ENCODE measurements around the gene CKLF.

CKLF gene

DNA sequence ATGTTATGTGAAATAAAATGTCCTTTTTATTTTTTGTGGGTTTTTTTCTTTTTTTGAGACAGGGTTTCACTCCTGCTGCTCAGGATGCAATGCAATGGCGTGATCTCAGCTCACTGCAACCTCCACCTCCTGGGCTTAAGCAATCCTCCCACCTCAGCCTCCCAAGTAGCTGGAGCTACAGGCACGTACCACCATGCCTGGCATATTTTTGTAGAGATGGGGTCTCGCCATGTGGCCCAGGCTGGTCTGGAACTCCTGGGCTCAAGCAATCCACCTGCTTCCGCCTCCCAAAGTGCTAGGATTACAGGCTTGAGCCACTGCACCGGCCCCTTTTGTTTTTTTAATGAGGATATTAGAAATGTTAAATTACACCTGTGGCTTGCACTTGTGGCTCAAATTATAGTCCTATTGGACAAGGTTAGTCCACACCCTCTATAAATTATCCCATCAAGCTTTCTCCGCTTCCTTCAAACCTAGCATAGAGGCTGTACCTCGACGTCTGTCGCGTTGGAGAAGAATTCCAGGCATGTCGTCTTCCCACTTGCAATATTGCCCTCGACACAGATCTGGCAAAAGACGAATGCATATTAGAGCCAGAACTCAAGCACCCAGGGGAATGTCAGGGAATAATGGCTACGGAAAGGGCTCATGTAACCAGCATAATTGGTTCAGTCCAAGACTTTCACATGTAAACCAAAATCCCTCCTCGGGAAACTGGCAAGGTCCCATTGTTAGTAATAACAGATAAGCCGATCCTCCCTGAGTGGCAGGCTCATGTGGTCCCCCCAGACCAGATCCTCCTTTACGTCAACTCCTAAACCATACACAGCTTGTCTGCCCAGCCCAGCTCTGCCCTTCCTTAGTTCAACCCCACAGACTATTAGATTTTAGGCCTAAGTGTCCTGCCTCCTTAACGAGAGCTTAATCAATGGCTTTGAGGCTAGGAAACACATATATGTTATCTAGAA lies 10.7 kb upstream of the CKLF start:
- in situ Hi-C loops (cut with HindIII; ENCODE audit: low sequenced_read_pairs), result no loop called here

DNA sequence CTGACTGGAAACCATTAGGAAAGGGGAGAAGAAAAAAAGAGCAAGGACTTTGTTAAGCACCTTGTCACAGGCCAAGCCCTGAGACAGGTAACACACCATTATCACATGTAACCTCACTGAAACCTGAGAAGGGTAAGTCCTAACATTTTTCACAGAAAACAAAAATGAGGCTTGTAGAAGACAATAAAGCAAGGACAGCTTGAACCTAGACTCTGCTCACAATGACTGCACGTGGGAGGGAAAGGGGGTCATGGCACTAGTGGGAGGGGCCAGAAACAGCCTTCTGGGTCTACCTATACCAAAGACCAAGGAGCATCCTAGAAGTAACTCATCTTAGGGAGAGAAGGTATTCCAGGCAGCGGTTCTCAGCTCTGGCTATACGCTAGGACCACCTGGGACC lies 10.0 kb upstream of the CKLF start:
- in situ Hi-C loops (cut with HindIII; ENCODE audit: low sequenced_read_pairs), result no loop called here

DNA sequence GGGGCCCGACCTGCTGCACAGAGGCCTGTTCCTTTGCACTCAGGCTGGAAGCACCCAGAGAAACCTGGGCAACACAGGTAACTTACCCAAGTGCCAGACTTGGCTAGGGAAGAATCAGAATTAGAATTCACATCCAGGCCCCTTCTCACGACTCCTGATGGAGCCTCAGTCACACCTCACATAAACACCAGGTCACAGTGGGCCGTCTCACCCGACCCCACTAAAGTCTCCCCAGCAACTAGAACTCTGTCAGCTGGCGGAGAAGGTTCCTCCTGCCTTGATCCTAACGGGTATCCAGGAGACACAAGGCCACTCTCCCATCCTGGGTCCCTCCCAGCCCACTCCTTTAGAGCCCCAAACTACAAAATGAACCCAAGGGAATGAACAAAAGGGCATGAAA lies 8.8 kb upstream of the CKLF start:
- in situ Hi-C loops (cut with HindIII; ENCODE audit: low sequenced_read_pairs), result no loop called here

DNA sequence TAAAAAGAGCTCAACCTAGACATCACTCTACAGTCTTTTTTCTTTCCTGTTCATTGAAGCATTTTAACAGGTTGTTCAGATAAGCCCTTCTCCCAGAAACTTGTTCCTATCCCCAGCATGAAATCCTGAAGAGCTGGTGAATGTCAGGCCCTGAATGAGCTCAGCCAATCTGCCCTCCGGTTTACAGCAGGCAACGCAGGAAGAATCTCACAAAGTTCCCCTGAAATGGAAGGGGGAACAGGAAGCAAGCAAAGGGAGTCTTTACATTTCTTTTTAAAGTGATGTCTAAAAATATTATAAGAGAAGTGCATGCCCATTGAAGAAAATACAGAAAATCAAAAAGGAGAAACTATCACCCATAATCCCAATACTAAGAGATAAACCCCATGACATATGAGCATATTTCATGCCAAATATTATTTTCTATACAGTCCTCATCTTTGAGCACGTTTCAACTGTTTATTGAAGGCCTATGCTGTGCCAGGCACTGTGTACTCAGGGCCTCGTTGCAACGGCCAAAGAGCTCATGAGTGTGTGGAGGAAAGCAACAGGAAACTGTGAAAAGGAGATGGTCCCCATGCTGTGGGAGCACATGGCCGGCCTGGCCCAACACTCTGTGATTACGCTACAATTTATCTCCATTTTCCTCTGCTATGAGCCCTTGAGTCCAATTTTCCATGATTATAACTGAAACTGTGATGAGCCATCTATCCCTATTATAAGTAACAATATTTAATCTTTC lies 8.2 kb upstream of the CKLF start:
- in situ Hi-C loops (cut with HindIII; ENCODE audit: low sequenced_read_pairs), result no loop called here

DNA sequence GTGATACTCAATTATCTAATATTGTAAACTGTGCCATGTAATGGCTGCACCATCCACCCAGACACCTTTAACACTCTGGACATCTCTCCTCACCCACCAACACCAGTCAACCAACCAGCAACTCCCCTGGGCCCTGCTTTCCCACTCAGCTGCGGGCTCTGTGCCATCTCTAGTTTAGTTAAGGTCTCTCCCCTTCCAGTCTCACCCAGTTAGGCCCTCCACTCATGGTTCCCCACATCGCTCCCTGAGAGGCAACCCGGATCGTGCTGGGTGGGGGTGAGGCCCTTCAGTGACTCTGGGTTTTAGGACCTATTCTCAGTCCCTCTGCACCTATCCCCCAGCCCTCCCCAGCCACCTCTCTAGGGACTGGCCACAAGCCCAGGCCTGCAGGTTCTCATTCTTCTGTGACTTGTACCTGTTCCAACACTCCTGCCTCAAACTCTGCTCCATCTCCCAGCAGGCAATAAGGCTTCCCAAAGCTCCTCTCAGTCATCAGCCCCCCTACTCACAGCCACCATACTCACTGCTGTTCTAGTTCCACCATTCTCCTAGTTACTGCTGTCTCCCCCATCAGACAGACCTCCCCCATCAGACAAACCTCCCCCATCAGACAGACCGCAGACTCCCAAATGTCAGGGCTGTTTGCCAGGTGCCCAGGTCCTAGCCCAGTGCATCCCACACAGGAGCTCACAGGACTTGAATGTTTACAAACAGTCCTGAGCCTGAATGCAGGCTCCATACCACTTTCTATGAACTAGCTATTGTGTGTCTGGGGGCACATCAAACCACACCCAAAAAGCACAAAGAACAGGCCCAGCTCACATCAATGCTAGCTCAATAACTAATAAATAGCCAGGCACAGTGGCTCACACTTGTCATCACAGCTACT lies 5.0 kb upstream of the CKLF start:
- in situ Hi-C loops (cut with HindIII; ENCODE audit: low sequenced_read_pairs), result no loop called here

DNA sequence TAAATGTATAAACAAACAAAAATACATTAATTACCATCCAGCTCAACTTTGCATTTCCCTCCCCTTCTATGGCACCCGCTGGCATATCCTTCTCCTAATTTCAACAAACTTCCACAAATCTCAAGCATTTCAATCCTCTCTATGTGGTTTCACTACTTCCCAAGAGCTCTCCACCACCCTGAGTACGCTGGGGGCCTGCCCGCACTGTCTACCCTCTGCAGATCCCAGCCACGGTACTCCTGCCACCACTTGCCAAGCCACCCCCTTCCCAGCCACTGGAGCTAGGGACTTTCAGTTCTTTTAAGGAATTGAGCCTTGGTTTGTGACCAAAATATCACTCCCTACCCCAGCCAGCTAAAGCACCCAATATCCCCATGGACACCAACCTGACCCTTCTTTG lies 4.3 kb upstream of the CKLF start:
- in situ Hi-C loops (cut with HindIII; ENCODE audit: low sequenced_read_pairs), result no loop called here

DNA sequence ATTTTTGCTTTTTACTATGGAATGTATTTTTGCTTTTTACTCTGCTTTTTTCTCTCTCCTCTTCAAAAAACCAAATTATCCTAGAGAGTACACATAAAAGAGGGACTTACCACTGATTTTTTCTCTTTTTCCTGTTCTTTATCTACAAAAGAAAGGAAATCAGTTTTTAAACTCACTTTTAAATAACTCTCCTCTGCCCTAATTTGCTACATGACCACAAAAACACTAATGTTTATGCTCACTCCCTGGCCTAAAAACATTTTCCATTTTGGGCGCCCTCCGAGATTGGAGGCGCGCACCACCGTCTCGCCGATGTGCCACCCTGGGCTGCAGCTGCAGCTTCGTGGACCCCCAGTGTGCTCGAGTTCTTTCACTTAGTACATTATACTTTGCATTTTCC lies 3.5 kb upstream of the CKLF start:
- in situ Hi-C loops (cut with HindIII; ENCODE audit: low sequenced_read_pairs), result no loop called here

DNA sequence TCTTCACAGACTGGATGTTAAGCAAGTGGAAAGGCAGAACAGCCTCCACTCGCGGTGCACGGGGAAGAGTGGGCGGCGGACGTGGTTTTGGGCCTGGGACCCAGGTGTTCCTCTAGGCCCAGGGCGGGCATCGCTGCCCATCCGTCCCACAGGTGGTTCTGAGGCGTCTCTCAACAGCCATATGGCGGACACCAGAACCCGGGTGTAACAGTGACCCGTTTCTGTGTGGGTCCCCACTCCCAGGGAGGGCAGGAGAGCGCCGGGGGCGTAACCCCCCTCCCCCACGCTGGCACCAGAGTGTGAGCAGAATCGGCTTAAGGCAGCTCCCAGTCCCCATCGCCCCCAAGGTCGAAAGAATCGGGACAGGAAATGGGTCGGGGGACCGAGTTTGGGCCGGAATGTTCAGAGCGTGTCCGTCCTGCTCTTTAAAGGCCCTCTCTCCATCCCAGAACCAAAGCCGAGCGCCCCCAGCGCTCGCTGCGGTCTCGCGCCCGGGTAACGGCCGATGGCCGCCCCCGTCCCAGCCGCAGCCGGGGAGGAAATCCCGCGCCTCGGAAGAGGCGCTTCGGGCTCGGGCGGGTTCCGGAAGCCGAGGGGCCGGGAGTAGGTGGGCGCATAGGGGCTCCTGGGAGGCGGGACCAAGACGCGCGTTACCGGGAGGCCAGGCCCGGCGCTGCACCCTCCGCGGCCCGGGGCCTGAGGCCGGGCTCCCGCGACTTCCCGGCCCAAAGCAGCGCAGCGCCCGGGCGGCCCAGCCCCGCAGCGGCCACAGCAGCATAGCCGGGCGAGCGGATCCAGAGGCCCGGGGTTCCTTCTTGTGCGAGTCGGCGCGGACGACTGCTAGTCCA lies 2.9 kb upstream of the CKLF start, which contains the start of gene TK2:
TK2 (minus strand) TSS at position 839 of the 848 bp plus-strand sequence; CDS start at position 778, 61 bp downstream.
- in situ Hi-C loops (cut with HindIII; ENCODE audit: low sequenced_read_pairs), result no loop called here

DNA sequence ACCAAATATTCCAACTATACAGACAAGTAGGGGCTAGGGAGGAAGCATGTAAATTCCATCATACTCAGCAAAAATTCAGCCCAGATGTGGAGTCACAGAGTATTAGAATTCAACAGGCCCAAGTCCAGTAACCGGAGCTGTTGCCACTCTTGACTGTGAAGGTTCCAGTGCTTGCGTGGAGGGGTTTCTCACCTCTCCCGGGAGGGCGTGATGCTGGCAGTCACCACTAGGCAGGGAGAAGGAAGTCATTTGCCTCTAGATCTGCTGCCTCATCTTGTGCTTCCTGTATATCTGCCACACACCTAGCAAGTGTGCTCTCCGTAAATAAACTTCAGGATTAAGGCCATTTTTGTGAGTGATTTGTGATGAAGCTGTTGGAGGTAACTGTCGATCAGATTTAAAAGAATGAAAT lies 1.0 kb upstream of the CKLF start:
- in situ Hi-C loops (cut with HindIII; ENCODE audit: low sequenced_read_pairs), result no loop called here

DNA sequence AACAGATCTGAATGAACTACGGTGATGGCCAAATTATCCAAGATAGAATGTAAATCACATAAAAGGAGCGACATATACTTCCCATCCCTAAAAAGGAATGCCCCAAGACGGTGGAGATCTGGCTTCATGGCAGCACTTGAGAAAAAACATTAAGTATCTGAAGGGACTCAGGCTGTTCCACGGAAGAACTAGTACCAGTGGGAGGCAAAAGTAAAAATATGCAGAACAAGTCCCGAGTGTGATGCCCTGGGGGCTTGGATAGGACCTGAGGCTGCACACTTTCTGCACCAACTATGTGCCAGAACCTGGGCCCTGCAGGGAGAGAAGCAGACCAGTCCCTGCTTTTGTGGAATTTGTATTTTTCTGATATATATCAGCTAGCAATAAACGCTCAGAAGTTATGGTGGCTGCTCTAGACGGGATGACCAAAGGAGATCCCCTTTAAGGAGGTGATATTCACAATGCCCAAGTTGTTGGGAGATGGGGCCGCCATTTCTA lies 539 bp upstream of the CKLF start:
- in situ Hi-C loops (cut with HindIII; ENCODE audit: low sequenced_read_pairs), result no loop called here

DNA sequence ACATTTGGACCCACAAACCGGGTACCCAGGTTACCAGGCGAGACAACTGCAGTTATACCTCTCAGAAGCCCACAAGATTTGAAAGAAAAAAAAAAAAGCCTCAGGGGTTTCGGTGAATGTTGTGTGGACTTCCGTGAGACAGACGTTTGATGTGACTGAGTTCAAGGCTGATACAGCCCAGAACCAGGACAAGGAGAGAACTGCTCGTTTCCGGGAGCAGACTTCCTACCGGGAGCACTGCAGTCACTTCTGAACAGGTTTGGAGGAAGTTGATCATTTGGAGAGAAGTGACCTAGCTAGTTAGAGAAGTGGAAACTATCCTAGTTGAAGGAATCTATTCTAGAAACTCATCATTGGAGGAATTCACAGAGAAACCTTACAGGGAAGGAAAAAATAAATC lies 847 bp downstream of the CKLF start:
- in situ Hi-C loops (cut with HindIII; ENCODE audit: low sequenced_read_pairs), result no loop called here

DNA sequence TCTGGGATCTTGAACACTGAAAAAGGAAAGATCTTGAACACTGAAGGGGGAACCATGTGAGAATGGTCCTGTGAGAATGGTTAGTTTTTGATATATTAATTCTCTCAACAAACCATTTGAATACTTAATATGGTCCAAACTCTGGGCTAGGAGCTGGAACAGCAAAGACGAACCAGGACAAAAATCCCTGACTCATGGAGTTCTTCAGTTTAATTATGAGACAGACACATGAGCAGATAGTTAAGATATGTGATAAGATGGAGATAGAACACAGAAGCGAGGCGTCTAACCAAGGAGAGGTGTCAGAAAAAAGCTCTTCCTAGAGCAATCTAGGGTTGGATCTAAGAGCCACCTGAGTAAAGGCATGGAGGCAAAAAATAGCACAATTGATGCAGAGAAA lies 1.6 kb downstream of the CKLF start:
- in situ Hi-C loops (cut with HindIII; ENCODE audit: low sequenced_read_pairs), result no loop called here

DNA sequence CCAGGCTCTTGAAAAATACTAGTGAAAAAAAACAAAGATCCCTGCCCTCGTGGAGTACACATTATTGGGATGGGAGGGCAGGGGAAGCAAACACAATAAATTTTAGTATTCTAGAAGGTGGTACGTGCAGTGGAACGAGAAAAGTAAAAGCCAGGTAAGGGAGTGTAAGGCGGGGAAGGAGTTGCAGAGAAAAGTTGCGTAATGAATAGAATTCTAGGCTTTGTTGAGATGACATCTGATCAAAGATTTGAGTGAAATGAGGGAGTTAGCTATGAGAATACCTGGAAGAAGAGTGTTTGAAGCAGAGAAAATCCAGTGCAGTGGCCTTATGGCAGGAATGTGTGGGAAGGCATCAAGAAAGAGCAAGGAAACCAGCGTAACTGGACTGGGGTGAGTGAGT lies 2.1 kb downstream of the CKLF start:
- in situ Hi-C loops (cut with HindIII; ENCODE audit: low sequenced_read_pairs), result no loop called here

DNA sequence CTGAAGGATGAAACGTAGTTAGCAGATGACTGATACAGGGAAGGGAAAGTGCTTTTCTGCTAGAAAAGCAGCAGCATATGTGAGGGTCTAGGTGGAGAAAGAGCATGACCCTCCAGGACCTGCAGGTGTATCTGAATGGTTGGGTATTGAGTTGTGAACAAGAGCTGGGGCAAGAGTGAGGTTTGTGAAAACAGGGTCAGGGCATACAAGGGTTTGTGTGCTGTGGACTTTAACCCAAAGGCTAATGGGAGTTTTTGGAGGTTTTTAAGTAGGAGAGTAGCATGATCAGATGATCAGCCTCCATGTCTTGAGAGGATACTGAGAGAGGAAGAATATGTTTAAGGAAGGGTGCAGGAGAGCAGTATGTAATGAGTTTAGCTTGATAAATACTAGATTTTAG lies 7.7 kb downstream of the CKLF start:
- in situ Hi-C loops (cut with HindIII; ENCODE audit: low sequenced_read_pairs), result no loop called here

DNA sequence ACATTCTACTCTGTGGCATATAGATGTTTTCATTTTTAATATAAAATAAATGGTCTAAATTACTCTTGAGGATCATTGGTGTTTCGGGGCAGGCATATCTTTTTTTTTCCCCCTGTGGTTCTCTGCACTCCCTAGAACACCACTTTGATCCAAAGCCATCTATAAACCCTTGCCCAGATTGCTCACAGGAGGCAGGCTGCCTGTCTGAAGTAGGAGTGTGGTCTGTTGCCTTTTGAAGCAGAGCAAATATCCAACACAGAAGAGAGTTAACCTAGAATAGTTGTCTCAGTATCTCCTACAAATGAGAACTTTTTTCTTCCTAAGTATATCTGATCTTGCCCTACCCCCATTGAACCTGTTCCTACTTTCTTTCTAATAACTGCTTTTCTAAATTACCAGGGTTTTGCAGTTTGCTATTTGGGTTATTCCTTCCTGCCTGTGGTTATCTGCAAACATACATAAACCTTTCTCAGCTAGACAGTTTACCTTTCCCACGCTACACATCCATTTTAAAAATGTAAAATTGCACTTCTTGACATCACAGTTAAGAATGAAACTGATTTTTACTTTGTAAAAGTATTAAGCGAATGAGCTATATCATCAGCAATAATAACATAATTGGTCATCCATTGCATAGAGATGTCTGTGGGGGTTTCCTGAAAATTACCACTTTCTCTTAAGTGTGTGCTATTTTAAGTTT lies 9.2 kb downstream of the CKLF start:
- in situ Hi-C loops (cut with HindIII; ENCODE audit: low sequenced_read_pairs), result no loop called here

DNA sequence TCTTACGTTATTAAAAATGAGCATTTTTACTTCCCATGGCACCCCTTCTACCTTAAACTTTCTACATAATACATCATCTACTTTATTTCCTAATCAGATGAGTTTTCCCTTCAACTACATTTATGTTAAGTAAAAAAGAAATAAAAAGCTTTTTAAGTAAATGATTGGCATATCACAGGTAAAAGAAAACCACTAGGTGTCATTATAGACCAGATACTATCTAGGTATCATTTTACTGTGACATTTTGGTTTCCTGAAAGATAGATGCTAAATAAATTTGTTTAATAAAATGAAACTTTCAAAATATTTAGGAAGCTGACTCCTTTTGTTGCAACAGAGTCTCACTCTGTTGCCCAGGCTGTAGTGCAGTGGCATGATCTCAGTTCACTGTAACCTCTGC lies 10.0 kb downstream of the CKLF start:
- in situ Hi-C loops (cut with HindIII; ENCODE audit: low sequenced_read_pairs), result no loop called here

DNA sequence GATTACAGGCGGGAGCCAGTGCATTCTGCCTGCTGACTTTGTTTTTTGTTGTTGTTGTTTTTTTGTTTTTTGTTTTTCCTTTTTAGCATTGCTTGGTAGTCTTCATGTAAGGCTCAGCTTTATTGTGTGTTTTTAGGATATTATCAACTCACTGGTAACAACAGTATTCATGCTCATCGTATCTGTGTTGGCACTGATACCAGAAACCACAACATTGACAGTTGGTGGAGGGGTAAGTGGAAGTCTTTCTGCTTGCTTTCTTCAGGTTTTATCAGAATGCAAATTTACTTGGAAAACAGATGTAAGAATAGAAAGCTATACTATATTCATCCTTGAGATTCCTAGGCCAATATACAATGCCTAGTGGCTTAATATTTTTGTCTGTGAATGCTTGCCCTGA lies 10.6 kb downstream of the CKLF start:
- in situ Hi-C loops (cut with HindIII; ENCODE audit: low sequenced_read_pairs), result no loop called here

DNA sequence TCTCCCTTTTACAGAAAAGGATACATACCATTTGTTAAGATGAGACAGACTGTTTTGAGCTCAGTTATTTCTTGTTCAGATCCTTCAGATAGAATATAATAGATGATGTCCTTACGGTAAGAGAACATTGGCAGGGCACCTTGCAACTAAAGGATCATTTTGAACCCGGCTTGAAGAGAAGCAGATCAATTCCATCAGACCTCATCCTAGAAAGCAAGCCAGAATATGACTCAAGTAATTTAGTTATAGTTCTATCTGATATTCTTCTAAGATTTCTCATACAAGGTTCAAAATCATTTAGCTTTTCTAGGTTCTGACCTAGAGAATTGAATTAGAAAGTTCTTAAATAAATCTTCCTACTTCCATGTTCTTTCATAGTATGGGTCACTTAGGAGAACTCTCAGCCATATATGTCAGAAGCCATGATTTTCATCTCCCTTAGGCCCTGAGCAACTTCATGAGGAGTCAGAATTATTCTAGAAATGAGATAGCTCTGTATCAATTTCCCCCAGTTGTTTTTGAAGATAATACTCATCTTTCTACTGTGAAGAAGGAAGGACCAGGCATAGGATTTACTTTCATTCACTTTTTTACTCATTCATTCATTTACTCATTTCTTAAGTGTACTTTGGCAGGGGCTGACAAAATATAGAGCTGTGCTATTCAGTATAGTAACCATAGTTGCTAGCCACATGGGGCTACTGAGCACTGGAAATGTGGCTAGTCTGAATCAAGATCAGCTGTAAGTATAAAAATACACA lies 11.4 kb downstream of the CKLF start:
- in situ Hi-C loops (cut with HindIII; ENCODE audit: low sequenced_read_pairs), result no loop called here

Measured in endothelial cell of hepatic sinusoid (primary cell).